Kidney epithelial cell (primary cell): ENCODE data around the gene CPXM1. TPM values are rescaled to one million over a fixed set of nuclear protein-coding genes. Genes with fewer than 3 reads are reported as not detected.

Source experiments
- DNase-seq: peaks from one replicate; pipeline ENCODE4 v3.0.0-alpha.2; 2010; ENCODE audit warnings: low read depth
- H3K27me3 ChIP-seq: 2 replicates; pipeline ENCODE4 v1.6.0; 2011; ENCODE audit warnings: low read length; ENCODE audit not compliant: control insufficient read depth, insufficient read depth
- H3K36me3 ChIP-seq: 2 replicates; pipeline ENCODE4 v1.5.1; 2011; ENCODE audit warnings: low read length; ENCODE audit not compliant: control insufficient read depth, insufficient read depth
- H3K4me3 ChIP-seq: 2 replicates; pipeline ENCODE4 v1.5.1; 2011; ENCODE audit warnings: low read depth, mild to moderate bottlenecking, control low read depth, low read length
- total RNA-seq: library from RNA; depleted of rRNA; stranded (reverse); fragments of >200 nt; gene quantifications from 2 replicates; pipeline ENCODE4 v1.2.3, GENCODE V29; 2015
- TF ChIP-seq, protein P1 (sequence below): IDR thresholded peaks from 2 replicates; pipeline ENCODE4 v1.5.1; 2011; ENCODE audit warnings: mild to moderate bottlenecking, moderate library complexity, low read length, control low read depth, inconsistent platforms; ENCODE audit not compliant: insufficient read depth, poor library complexity, severe bottlenecking

CPXM1 gene
- total RNA-seq, 1 donor from 2014 or later = 68.7 TPM

DNA sequence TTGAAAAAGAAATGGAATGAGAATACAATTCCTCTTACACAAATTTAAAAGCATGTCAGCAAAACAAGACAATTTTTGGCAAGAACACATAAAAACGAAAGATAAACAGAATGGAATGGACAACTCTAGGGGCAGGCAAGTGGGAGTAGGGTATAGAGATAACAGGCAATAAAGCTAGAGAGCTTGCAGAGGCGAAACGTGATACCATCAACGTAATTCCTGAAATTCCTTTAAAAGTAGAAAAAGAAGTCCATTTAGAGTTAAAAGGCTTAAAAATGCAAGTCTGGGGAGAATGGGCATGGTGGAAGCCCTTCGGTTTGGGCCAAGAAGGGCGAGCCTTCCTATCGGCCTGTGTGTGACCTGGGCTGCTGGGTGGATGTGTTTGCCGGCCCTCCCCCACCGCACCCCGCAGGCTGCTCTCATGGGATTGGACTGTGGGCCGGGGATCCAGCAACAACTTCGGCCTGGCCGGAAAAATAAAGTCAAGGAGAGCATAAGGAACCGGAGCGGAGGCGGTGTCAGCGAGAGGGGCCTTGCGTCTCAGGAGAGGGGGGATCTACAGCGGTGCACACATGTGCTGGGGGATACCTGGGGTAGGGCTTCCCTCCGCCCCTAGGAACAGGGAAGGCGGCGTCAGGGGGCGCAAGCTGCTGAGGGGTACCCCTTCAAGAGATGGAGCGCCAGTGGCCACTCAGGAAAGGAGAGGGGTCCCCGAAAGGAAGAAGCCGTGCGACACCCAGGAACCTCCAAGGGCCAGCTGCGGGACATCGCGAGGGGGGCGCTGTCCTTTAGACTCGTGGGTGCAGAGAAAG is 19.9 kb upstream of the CPXM1 start:
- no peak for DNase-seq
- Histone ChIP-seq H3K36me3 (no peaks in the 10 kb centered on the region), H3K4me3 (no peak overlapping the region), H3K27me3 (peaks cover 27% of the 10 kb centered on the region)
- TF ChIP-seq, protein P1, sequence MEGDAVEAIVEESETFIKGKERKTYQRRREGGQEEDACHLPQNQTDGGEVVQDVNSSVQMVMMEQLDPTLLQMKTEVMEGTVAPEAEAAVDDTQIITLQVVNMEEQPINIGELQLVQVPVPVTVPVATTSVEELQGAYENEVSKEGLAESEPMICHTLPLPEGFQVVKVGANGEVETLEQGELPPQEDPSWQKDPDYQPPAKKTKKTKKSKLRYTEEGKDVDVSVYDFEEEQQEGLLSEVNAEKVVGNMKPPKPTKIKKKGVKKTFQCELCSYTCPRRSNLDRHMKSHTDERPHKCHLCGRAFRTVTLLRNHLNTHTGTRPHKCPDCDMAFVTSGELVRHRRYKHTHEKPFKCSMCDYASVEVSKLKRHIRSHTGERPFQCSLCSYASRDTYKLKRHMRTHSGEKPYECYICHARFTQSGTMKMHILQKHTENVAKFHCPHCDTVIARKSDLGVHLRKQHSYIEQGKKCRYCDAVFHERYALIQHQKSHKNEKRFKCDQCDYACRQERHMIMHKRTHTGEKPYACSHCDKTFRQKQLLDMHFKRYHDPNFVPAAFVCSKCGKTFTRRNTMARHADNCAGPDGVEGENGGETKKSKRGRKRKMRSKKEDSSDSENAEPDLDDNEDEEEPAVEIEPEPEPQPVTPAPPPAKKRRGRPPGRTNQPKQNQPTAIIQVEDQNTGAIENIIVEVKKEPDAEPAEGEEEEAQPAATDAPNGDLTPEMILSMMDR = no peak

DNA sequence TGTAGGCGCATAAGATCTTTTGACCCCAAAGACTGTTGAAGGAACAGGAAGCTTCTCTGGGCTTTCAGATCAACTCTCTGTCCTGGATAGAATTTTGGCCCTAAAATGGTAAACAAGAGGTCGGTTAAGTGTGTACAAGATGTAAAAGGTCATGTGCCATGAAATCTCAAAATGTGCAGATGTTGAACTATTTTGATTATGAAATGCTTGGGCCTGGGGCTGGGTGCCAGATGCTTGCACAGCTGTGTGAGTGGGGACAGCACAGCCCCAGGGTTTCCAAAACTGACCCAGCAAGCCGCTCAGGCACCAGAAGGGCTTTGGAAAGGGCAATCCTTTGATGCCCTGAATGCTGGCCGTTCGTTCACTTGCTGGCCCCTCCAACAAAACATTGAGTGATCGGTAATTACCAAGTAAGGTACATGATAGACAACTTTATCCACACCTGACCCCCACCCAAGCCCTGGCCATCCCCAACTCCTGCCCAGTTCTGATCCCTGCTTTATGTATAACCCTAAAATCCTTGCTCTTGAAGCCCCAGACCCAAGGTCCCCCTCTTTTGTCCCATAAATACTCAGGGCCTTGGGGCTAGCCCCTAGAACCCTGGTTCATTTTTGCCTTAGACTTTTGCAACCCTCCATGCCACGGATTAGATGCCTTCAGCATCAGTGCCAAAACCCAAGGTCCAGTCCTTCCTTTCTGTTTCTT is 17.6 kb upstream of the CPXM1 start:
- Histone ChIP-seq H3K36me3 (no peaks in the 10 kb centered on the region), H3K27me3 (peaks cover 27% of the 10 kb centered on the region), H3K4me3 (no peak overlapping the region)
- TF ChIP-seq, protein P1 = no peak
- no peak for DNase-seq

DNA sequence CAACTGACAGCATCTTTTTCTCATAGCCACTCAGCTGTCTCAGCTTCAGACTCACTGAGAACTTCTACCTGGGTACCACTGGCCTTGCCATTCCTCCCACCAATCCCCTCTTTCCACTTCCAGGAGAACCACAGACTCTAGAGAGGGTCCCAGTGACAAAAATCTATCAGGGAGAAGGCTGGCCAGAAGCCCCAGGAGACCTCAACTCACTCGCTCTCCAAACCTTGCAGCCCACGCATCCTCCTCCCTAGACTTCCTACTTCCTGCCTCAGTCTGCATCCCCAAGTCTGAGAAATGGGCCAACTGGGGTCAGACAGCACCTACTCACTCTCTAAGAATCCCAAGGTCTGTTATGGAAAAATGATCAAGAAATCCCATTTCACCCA is 16.9 kb upstream of the CPXM1 start:
- Histone ChIP-seq H3K36me3 (no peaks in the 10 kb centered on the region), H3K27me3 (peaks cover 27% of the 10 kb centered on the region), H3K4me3 (no peak overlapping the region)
- DNase-seq = no peak
- TF ChIP-seq, protein P1 = no peak

DNA sequence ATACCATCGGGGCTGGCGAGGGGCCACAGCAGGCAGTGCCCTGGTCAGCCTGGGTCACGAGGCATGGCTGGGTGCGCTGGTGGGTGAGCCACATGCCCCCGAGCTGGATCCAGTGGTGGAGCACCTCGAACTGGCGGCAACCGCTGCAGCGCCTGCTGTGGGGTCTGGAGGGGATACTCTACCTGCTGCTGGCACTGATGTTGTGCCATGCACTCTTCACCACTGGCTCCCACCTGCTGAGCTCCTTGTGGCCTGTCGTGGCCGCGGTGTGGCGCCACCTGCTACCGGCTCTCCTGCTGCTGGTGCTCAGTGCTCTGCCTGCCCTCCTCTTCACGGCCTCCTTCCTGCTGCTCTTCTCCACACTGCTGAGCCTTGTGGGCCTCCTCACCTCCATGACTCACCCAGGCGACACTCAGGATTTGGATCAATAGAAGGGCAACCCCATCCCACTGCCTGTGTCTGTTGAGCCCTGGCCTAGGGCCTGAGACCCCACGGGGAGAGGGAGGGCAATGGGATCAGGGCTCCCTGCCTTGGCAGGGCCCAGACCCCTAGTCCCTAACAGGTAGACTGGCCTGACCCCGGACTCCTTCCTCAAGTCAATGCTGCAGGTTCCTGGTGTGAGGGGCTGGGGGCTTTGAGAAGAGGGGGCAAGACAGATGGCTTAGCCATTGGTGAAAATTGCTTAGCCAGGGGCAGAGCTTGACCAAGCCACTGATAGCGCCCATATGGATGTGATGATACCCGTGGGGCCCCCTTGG is 16.3 kb upstream of the CPXM1 start:
- no peaks in the 10 kb centered on the region for H3K36me3 ChIP-seq
- TF ChIP-seq, protein P1 = no peak
- no peak overlapping the region for H3K4me3 ChIP-seq
- DNase-seq = no peak
- H3K27me3 ChIP-seq = peaks cover 23% of the 10 kb centered on the region

DNA sequence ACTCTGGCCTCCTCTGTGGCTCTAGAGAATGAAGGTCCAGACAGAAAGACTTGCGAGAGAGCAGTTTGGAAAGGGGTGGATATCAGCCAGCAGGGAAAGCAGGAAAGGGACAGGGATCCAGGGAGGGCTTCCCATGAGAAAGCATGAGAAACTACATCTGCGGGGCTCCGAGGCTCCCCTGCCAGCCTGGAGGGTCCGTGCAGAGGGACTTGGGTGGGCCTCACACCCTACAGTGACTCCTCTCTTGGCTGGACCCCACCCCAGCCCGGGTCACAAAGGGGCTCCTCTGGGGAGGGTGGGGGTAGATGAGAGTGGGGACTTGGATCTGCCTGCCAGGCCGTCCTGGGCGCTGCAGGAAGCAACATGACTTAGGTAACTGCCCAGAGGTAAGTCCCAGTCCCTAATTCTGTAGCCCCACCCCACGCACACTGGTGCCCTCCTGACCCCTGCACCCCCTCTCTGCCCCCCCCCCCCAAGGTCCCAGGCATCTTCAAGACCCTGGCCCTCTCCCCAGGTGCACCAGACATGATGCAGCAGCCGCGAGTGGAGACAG is 15.7 kb upstream of the CPXM1 start, which contains the start of gene TMEM239:
Gene TMEM239 (plus strand): TSS at position 335 of the 553 bp plus-strand sequence. CDS start 191 bp downstream, at position 526.
- H3K4me3 ChIP-seq = no peak within 1 kb of the TSS
- peaks cover 17% of the 10 kb centered on the region for H3K27me3 ChIP-seq
- TF ChIP-seq, protein P1 = no peak
- no peaks in the 10 kb centered on the region for H3K36me3 ChIP-seq
- no peak for DNase-seq
